Ecto neural progenitor cell (in vitro differentiated cells): ENCODE results near the gene GAB4.
"Not testable (repeated sequence)": the region's sequence is repeated elsewhere in the genome, so short reads cannot be mapped to it uniquely, and the experiment has no call there.

ENCODE experiments used
- DNase-seq: peaks from one replicate; pipeline ENCODE4 v3.0.0-alpha.2; 2018; ENCODE audit warnings: low spot score

Gene GAB4

DNA sequence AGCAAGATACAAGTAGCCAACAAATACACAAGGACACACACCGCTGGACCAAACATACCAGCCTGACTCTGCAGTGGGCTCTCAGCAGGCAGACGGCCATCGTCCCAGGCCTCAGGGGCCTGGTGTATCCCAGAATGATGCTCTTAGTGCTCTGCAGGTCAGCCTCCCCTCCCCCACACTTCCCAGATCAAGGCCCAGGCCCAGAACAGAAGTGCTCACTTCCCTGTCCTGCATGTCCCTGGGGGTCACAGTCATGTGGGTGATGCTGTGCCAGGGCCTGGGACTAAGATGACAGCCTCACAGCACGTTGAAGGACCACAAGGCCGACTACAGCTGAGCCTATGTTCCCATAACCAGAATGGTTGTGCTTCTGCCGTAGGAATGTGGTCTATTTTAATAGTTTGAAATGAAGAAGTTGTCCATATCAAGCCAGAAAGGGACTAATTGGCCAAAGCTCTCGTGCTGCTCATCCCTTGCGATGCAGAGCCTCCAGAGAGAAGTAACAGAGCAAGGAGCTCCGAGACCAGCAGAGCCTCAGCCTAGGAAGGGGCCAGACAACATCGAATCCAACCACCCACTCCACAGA is 48.6 kb downstream of the GAB4 start:
- DNase-seq = no peak

DNA sequence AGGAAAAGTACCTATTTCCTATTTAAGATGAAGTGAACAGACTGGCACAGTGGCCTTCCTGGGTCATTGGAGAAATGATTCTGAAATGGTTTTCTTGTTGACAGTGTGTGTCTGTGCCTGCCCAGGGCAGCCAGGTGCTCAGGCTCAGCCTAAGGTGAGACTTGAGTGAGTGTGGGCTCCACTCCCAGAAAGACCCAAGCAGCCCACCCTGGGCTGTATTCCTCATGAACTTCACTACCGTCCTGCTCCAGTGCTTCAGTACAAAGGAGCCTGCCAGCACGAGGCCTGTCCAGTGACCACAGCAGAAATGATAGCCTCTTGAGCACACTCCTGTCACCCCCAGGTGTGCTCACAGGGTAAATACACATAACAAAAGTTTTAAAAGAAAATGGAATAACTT is 49.5 kb downstream of the GAB4 start:
- no peak for DNase-seq

DNA sequence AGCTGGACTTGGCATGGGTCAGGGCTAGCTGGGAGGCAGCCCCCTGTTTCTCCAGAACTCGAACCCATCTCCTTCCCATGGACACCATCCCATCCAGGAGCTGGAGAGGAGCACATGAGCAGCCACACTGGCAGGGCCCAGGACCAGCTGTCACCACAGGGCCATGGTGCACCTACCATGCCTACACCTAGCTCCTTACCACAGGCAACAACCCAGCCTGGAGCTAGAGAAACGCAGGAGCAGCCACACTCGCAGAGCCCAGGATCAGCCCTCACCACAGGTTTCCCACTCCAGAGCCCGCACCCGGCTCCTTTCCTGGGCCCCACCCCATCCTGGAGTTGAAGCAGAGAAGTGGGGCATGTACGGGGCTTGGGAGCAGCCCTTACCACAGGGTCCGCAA is 50.2 kb downstream of the GAB4 start:
- no peak for DNase-seq

DNA sequence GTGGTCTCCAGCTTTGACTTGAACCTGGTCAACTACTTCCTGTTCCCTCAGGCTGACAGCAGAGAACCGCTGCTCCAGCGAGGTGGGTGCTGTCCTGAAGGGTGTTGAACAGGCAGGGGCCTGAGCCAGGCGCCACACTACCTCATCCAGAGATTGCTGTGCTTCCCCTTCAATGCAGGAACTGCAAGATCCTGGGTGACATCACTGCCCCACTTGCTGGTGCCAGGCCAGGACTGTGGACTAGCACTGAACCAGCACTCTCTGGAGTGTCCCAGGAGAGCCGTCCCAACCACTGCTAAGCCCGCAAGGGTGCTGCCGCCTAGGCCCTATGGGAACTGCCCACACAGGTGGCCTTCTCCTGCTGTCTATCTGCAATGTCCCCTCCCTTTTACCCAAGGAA is 51.7 kb downstream of the GAB4 start:
- no peak for DNase-seq

GRCh38 chr22:16955678-16956210 is 52.3 kb downstream of the GAB4 start:
- DNase-seq = no peak

DNA sequence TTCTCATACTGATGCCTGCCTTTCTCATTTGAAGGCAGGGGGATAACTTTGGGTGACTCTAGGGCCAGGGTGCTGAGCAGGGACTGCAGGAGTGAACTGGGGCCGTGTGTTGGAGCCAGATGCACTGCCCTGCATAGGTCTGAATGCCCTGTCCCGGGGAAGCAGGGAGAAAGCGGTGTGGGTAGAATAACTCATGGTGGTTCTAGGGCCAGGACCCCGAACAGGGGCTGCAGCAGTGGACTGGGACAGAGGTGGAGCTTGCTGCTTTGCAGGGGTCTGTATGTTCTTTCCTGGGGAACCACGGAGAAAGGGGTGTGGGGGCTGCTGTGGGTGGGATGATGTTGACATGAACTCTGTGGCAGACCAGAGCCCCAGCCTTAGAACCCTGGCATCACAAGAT is 52.9 kb downstream of the GAB4 start:
- DNase-seq = no peak

- no peak for DNase-seq
These were observed 54.0 kb downstream of the GAB4 start for GRCh38 chr22:16954060-16954403.

DNA sequence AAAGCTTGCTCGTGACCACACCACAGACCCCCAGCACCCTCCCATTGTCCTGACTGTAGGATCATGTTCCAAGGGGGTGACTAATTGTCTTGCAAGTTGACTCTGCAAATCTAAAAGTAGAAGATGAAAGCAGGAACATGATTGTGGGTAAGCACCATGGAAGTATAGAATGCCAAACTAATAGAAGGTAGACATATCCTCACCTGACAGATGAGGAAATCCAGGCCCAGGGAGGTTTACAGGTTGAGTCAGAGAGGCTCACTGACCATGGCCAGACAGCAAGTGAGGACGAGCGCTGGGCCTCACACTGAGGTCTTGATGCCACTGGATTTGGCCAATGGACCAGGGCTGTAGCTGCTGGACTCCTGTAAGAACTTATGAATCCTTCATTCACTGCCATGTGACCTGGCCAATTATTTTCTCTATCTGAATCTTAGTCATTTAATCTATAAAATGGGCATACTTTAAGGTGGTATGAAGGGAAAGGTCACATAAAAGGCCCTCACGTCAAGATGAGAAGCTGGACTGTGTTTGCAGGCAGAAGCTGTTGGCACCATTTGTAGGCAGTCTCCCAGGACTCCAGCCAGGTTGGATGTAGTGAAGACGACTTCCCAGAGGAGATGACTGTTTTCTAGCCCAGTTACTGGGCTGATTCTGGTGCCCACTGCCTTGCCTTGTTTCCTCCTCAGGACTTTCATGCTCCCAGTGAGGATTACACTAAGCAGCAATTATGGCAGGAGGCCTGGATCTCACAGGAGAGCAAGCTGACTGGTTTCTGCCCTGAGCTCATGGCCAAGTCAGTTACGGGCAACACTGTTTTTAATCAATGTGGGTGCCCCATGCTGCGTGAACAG is 54.6 kb downstream of the GAB4 start:
- no peak for DNase-seq

DNA sequence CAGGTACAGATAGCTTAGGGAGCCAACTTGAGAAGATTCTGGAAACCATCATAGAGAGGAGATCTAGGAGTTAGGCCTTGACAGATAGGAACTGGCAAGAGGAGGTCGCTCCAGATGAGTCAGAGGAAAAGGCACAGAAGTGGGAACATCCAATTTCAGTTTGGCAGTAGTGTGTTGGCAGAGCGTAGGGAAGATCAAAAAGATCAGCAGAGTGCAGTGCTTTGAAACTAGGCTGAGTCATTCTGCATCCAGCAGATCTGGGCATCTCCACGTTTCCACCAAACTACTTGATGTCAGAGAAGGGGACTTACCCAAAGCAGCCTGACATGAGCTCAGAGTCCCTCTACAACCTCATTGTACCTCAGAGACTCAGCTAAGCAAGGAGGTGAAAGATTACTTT is 58.5 kb downstream of the GAB4 start:
- no peak for DNase-seq

DNA sequence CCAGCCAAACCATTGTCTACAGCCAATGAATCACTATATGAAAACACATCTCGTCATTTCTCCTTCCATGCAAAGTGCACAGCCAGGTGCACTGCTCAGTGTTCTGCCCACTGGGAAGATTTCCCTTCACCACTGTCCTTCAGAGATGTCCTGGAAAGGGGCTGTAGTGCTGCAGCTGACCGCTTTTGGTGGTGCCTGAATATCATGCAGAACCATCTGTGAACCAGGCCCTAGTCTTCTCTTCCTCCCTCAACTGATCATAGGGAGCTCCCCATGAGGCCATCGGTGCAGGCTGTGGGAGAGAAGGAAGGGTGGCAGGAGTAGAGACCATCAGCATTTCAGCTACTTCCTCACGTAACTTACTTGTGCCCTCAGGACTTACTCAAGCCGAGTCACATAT is 70.2 kb downstream of the GAB4 start:
- DNase-seq = no peak

DNA sequence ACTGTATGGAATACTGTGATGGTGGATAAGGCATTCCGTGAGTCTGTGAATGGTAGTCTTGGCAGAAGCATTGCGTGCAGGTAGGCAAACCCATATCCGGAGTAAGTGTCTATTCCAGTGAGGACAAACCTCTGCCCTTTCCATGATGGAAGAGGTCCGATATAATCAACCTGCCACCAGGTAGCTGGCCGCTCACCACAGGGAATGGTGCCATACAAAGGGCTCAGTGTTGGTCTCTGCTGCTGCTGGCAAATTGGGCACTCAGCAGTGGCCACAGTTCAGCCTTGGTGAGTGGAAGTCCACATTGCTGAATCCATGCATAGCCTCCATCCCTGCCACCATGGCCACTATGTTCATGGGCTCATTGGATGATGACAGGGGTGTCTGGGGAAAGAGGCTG is 70.8 kb downstream of the GAB4 start:
- not testable (repeated sequence) for DNase-seq

DNA sequence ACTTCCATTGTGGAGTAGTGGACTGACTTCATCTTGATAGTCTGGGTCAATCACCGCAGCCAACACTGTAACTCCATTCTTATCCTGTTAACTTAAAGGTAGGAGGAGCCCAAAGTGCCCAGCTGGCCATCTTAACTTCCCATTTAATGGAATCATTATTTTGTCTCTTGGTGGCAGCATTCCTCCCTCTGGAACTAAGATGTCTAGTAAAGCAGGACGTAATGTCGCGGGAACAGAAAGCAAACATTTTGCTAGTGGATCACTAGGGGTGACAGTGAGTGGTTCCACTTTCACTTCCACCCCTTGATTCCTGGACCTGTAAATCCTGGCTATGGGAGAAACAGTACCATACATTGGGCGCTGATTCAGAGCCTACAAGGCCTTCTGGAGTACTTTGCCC is 71.4 kb downstream of the GAB4 start:
- no peak for DNase-seq

- no peak for DNase-seq
These were observed 72.8 kb downstream of the GAB4 start for GRCh38 chr22:16935209-16935608.

DNA sequence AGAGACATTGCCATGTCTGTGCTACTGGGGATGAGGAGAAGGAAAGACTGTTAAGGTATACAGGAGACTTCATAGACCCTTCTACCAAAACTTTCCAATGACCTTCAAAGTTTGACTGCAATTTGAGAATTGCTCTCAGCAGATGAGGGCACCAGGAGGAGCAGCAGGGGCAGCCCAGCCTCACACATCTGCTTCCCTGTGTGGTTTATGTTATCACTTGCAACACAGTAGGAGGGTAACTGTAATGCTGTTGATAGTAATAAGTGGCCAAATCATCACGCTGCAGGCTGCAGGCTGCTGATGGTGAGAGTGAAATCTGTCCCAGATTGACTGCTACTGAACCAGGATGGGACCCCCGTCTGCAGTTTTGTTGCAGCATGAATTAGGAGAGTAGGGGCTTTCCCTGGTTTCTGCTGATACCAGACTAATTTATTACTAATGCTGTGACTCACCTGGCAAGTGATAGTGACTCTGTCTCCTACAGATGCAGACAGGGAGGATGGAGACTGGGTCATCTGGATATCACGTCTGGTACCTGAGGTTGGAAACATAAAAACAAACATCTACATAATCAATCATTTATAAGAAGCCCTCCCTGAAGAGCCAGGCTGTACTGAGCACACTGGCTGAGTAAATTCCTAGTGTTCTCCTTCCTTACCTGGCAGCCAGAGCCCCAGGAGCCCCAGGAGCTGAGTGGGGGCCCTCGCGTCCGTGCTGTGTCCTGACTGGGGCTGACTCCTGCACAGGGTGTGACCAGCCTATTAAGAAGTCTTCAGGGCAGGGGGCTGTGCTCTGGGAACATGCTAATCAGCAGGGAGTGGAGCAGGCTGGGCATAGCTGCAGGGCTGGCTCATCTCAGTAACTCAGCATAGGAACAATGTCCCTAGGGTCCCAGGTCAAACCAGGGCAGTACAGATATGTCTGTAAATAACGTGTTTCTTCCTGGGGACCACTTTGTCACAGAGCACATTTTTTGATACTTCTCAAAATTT is 74.4 kb downstream of the GAB4 start:
- no peak for DNase-seq

GRCh38 chr22:16932577-16932976 is 75.4 kb downstream of the GAB4 start:
- no peak for DNase-seq

GRCh38 chr22:16925407-16925966 is 82.5 kb downstream of the GAB4 start:
- no peak for DNase-seq

DNA sequence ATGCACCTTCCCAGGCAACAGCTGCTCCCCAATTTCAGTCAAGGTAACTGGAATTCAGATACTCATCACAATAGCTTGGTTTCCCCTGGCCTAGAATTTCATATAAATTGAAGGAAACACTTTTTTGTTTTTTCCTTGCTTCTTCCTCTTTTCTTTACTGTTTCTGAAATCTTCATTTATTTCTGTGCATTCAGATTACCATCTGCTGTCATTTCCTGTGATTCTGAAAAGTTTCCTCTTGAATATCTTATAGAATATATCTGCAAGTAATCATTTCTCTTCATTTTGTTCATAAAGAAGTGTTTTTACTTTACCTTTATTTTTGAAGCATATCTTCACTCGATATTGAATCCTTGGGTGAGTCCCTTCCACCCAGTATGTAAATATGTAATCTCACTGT is 85.3 kb downstream of the GAB4 start:
- no peak for DNase-seq

GRCh38 chr22:16922076-16922475 is 85.9 kb downstream of the GAB4 start:
- DNase-seq = no peak

- peak; percentile 75 for DNase-seq
These were observed 90.6 kb downstream of the GAB4 start for GRCh38 chr22:16917144-16918003.

GRCh38 chr22:16915701-16916100 is 92.3 kb downstream of the GAB4 start:
- DNase-seq = no peak

- DNase-seq = not testable (repeated sequence)
These were observed 93.1 kb downstream of the GAB4 start for GRCh38 chr22:16914911-16915310.
